ENCODE results near the gene ESCO1.

Gene ESCO1

GRCh38 chr18:21571772-21572171, 28.7 kb downstream of the ESCO1 start:
- TF ChIP-seq ZFX (IDR thresholded peaks at IDR 0.05; ENCODE audit: borderline replicate concordance): no peak
- no peak for TF ChIP-seq CTCF (IDR thresholded peaks at IDR 0.05)
- no peak overlapping the region for H3K27ac ChIP-seq

GRCh38 chr18:21559195-21559594, 41.3 kb downstream of the ESCO1 start:
- no peak for TF ChIP-seq CTCF (IDR thresholded peaks at IDR 0.05)
- no peak for TF ChIP-seq ZFX (IDR thresholded peaks at IDR 0.05; ENCODE audit: borderline replicate concordance)

GRCh38 chr18:21557607-21558253, 42.8 kb downstream of the ESCO1 start:
- H3K27ac ChIP-seq: no peak overlapping the region
- TF ChIP-seq CTCF (IDR thresholded peaks at IDR 0.05) (no peak), ZFX (IDR thresholded peaks at IDR 0.05; ENCODE audit: borderline replicate concordance) (no peak)

More at GRCh38 chr18:21559195-21559594, 41.3 kb downstream of the ESCO1 start:
- H3K27ac ChIP-seq: no peak overlapping the region

- TF ChIP-seq ZFX (IDR thresholded peaks at IDR 0.05; ENCODE audit: borderline replicate concordance): no peak
- no peak for TF ChIP-seq CTCF (IDR thresholded peaks at IDR 0.05)
Observed at GRCh38 chr18:21550510-21550970, 50.0 kb downstream of the ESCO1 start.

GRCh38 chr18:21548647-21549046, 51.9 kb downstream of the ESCO1 start:
- H3K27ac ChIP-seq: no peak overlapping the region
- TF ChIP-seq ZFX (IDR thresholded peaks at IDR 0.05; ENCODE audit: borderline replicate concordance) (no peak), CTCF (IDR thresholded peaks at IDR 0.05) (no peak)

More at GRCh38 chr18:21550510-21550970, 50.0 kb downstream of the ESCO1 start:
- no peak overlapping the region for H3K27ac ChIP-seq

- no peak for TF ChIP-seq CTCF (IDR thresholded peaks at IDR 0.05)
- TF ChIP-seq ZFX (IDR thresholded peaks at IDR 0.05; ENCODE audit: borderline replicate concordance): no peak
Observed at GRCh38 chr18:21546423-21546822, 54.1 kb downstream of the ESCO1 start.

GRCh38 chr18:21538230-21538629, 62.3 kb downstream of the ESCO1 start:
- TF ChIP-seq CTCF (IDR thresholded peaks at IDR 0.05) (no peak), ZFX (IDR thresholded peaks at IDR 0.05; ENCODE audit: borderline replicate concordance) (no peak)
- no peak overlapping the region for H3K27ac ChIP-seq

More at GRCh38 chr18:21546423-21546822, 54.1 kb downstream of the ESCO1 start:
- no peak overlapping the region for H3K27ac ChIP-seq

All from 22Rv1 (cell line).